GM21367 (cell line): ENCODE data around the gene TOP1.
A peak's percentile ranks its signal among the peaks of the same experiment; 100 is the strongest.
"Not testable (repeated sequence)": the region's sequence is repeated elsewhere in the genome, so short reads cannot be mapped to it uniquely, and the experiment has no call there.

ENCODE experiments used
- ATAC-seq: cut with Tn5 transposase; IDR thresholded peaks from one replicate; pipeline ENCODE4 v1.9.1; 2021; ENCODE audit not compliant: unreplicated experiment

The TOP1 gene

GRCh38 chr20:41125530-41126457 lies 97.2 kb downstream of the TOP1 start:
- no peak for ATAC-seq

- no peak for ATAC-seq
Observed at GRCh38 chr20:41126719-41127118, 98.1 kb downstream of the TOP1 start.

- ATAC-seq, result not testable (repeated sequence)
Observed at GRCh38 chr20:41128317-41128716, 99.7 kb downstream of the TOP1 start.

GRCh38 chr20:41131594-41132387 lies 103.2 kb downstream of the TOP1 start:
- ATAC-seq, result no peak

GRCh38 chr20:41132388-41132775 lies 103.8 kb downstream of the TOP1 start:
- ATAC-seq, result not testable (repeated sequence)

- peak; percentile 34 for ATAC-seq
Observed at GRCh38 chr20:41133709-41134361, 105.2 kb downstream of the TOP1 start.

- no peak for ATAC-seq
Observed at GRCh38 chr20:41134362-41135186, 106.0 kb downstream of the TOP1 start.

GRCh38 chr20:41135187-41135887 lies 106.7 kb downstream of the TOP1 start:
- ATAC-seq, result no peak

- no peak for ATAC-seq
Observed at GRCh38 chr20:41135888-41136679, 107.5 kb downstream of the TOP1 start.

GRCh38 chr20:41136680-41137613 lies 108.3 kb downstream of the TOP1 start, which contains the start of gene PLCG1:
Gene PLCG1, plus strand, starts transcription at chr20:41137543. Its CDS starts 99 bp downstream, at chr20:41137642.
- peak; percentile 42 for ATAC-seq

GRCh38 chr20:41137614-41138474 lies 109.2 kb downstream of the TOP1 start:
- ATAC-seq, result peak; percentile 4

- ATAC-seq, result no peak
Observed at GRCh38 chr20:41138475-41139226, 110.0 kb downstream of the TOP1 start.

- ATAC-seq, result no peak
Observed at GRCh38 chr20:41139227-41140093, 110.8 kb downstream of the TOP1 start.

GRCh38 chr20:41140226-41141133 lies 111.9 kb downstream of the TOP1 start:
- no peak for ATAC-seq
